Smooth muscle cell (in vitro differentiated cells): Measurements from ENCODE around the gene CATSPERE. TPM values are rescaled to one million over a fixed set of nuclear protein-coding genes. Genes with fewer than 3 reads are reported as not detected.

Source experiments
- DNase-seq: peaks from one replicate; lab custom pipeline; 2025; ENCODE audit not compliant: unreplicated experiment; lab: John Stamatoyannopoulos, UW
- H2AFZ ChIP-seq: fragments of 200-600 bp; sonication (generic); 2 replicates; pipeline ENCODE4 v1.6.0; 2016; ENCODE audit warnings: antibody characterized with exemption, low read depth, mild to moderate bottlenecking
- H3F3A ChIP-seq: fragments of 200-600 bp; sonication (generic); 2 replicates; pipeline ENCODE4 v1.6.0; 2017; ENCODE audit warnings: antibody characterized with exemption, low read depth
- H3K27ac ChIP-seq: fragments of 200-600 bp; sonication (generic); 2 replicates; pipeline ENCODE4 v1.5.1; 2016; ENCODE audit warnings: low read depth, mild to moderate bottlenecking
- H3K27me3 ChIP-seq: fragments of 200-600 bp; sonication (generic); 2 replicates; pipeline ENCODE4 v1.6.1; 2016; ENCODE audit warnings: low read depth, mild to moderate bottlenecking
- H3K36me3 ChIP-seq: fragments of 200-600 bp; sonication (generic); 2 replicates; pipeline ENCODE4 v1.5.1; 2016; ENCODE audit warnings: low read depth
- H3K4me1 ChIP-seq: fragments of 200-600 bp; sonication (generic); 2 replicates; pipeline ENCODE4 v1.5.1; 2016; ENCODE audit warnings: low read depth
- H3K4me2 ChIP-seq: fragments of 200-600 bp; sonication (generic); 2 replicates; pipeline ENCODE4 v1.6.0; 2016; ENCODE audit warnings: mild to moderate bottlenecking
- H3K4me3 ChIP-seq: fragments of 200-600 bp; sonication (generic); 2 replicates; pipeline ENCODE4 v1.5.1; 2016; ENCODE audit warnings: mild to moderate bottlenecking
- H3K79me2 ChIP-seq: fragments of 200-600 bp; sonication (generic); 2 replicates; pipeline ENCODE4 v1.6.0; 2016; ENCODE audit warnings: low read depth, mild to moderate bottlenecking
- H3K9ac ChIP-seq: fragments of 200-600 bp; sonication (generic); 2 replicates; pipeline ENCODE4 v1.6.0; 2016; ENCODE audit warnings: low read depth
- H3K9me3 ChIP-seq: fragments of 200-600 bp; sonication (generic); replicated peaks from 2 replicates; pipeline ENCODE4 v1.5.1; 2016; ENCODE audit warnings: low read depth
- H4K20me1 ChIP-seq: fragments of 200-600 bp; sonication (generic); 2 replicates; pipeline ENCODE4 v1.6.0; 2016; ENCODE audit warnings: low read depth
- CTCF ChIP-seq: fragments of 200-600 bp; sonication (generic); IDR thresholded peaks from 2 replicates; pipeline ENCODE4 v1.5.1; 2017; ENCODE audit warnings: borderline replicate concordance, mild to moderate bottlenecking, antibody characterized with exemption; ENCODE audit not compliant: insufficient read depth, poor library complexity, severe bottlenecking
- WGBS: methylation state at CpG from one replicate; pipeline ENCODE4 v1.1.7; 2016; ENCODE audit warnings: low lambda C conversion rate; 5-methylcytosine and 5-hydroxymethylcytosine counted together
- polyA plus RNA-seq: library from polyadenylated mRNA; unstranded; fragments of >200 nt; fragmentation: Nextera tagmentation; extraction: Ambion mirVana; gene quantifications from 2 replicates; pipeline ENCODE4 v1.2.1, GENCODE V29; 2016
- total RNA-seq: library from RNA; depleted of rRNA; stranded (reverse); fragments of >200 nt; gene quantifications from 2 replicates; pipeline ENCODE4 v1.2.3, GENCODE V29; 2014

Gene CATSPERE
- total and polyA plus RNA-seq, 2 experiments from 2014 or later, result 0.11 to 0.63 TPM

DNA sequence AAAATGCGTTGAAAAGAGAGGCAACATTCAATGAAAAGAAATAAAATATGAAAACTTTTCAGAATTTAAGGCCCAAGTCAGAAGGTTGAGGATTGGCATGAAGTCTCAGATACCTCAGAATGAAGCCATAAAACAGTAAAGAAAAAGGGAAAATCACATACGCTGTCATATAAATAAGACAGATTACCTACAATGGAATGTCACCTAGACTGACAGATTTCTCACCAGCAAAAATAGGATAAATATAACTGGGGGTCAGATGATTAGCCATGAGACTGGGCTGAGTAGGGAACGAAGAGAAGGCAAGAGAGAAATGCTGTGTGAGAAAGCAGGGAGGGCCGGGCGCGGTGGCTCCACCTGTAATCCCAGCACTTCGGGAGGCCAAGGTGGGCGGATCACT, 140.3 kb downstream of the CATSPERE start:
- WGBS, result 95% methylated on average over 8 of the region's 8 CpGs
- Histone ChIP-seq H3K79me2 (no peaks in the 10 kb centered on the region), H3K4me3 (no peak overlapping the region), H3K36me3 (no peaks in the 10 kb centered on the region), H3K4me2 (no peak overlapping the region), H3K4me1 (peaks cover 3% of the 10 kb centered on the region), H3K9ac (no peak overlapping the region), H3F3A (no peaks in the 10 kb centered on the region), H3K27me3 (no peaks in the 10 kb centered on the region), H2AFZ (no peak overlapping the region), H4K20me1 (no peaks in the 10 kb centered on the region), H3K27ac (no peak overlapping the region), H3K9me3 (no peaks in the 10 kb centered on the region)
- TF ChIP-seq CTCF, result no peak
- no peak for DNase-seq

GRCh38 chr1:244603498-244603897, 142.4 kb downstream of the CATSPERE start:
- no peak overlapping the region for H3K4me3 ChIP-seq
- H3K36me3 ChIP-seq, result no peaks in the 10 kb centered on the region
- peak; percentile 88 for TF ChIP-seq CTCF
- no peak overlapping the region for H3K27ac ChIP-seq
- H3K4me2 ChIP-seq, result no peak overlapping the region
- H3K4me1 ChIP-seq, result peaks cover 3% of the 10 kb centered on the region
- no peaks in the 10 kb centered on the region for H3K79me2 ChIP-seq
- no peaks in the 10 kb centered on the region for H3F3A ChIP-seq
- H2AFZ ChIP-seq, result no peak overlapping the region
- H3K9me3 ChIP-seq, result no peaks in the 10 kb centered on the region
- H3K9ac ChIP-seq, result no peak overlapping the region
- DNase-seq, result no peak
- H4K20me1 ChIP-seq, result no peaks in the 10 kb centered on the region
- H3K27me3 ChIP-seq, result no peaks in the 10 kb centered on the region

DNA sequence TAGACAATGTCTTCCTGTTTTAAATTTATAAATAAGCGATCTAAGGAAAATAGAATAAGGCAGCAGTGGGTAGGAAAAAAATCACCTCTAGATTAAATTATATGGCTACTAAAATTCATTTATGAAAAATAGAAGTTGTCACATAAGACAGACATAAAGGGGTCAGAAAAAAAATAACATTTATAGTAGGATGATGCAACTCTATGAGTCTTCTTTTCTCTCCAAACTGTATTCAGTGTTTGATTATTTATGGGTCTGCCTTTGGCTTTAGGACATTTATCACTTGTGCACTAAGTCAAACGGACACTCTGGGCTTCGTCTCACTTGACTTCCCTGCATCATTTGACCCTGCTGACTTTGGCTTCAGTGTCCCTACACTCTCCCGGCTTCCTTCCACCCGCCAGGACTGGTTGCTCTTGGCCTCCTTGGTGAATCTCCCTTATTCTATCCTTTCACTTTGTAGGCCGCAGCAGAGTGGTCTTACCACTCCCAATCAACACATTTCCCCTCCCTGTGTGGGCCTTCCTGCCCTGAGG, 144.8 kb downstream of the CATSPERE start:
- no peak overlapping the region for H3K27ac ChIP-seq
- H3K4me2 ChIP-seq, result no peak overlapping the region
- H4K20me1 ChIP-seq, result no peaks in the 10 kb centered on the region
- no peaks in the 10 kb centered on the region for H3F3A ChIP-seq
- no peaks in the 10 kb centered on the region for H3K36me3 ChIP-seq
- no peaks in the 10 kb centered on the region for H3K27me3 ChIP-seq
- no peak for DNase-seq
- H3K4me3 ChIP-seq, result no peak overlapping the region
- no peak overlapping the region for H2AFZ ChIP-seq
- no peaks in the 10 kb centered on the region for H3K79me2 ChIP-seq
- no peak for TF ChIP-seq CTCF
- WGBS, result 83% methylated on average over 6 of the region's 6 CpGs
- no peaks in the 10 kb centered on the region for H3K9me3 ChIP-seq
- H3K9ac ChIP-seq, result no peak overlapping the region
- H3K4me1 ChIP-seq, result no peaks in the 10 kb centered on the region

DNA sequence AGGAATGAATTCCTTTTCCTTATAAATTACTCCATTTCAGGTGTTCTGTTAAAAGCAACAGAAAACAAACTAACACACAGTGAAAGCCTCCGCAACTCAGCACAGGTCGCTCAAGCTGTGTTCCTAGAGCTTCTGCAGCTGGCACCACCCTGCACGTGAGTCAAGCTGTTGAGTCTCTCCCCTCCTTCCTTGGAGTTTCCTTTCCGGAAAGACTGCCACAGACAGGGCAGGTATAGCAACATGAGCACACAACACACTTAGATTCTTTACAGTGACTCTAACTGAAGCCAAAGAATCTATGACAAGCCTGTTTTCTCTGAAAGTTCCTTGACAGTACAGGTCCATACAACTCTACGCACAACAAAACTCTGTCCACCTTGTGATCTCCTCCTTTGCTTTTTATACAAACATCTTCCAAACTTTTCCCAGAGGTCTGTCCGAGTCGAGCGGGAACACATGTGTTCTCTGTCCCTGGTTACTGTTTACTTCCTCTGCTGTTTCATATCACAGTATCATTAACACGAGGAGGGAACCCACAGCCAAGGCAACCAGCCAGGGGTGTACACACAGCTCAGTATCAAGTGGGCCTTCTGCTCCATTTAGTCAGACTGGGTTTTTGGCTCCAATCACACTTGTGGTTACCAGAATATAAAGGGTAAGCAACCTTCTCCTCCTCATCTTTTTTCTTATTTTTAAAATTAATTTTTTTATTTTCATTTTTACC, 153.2 kb downstream of the CATSPERE start:
- no peak overlapping the region for H3K9ac ChIP-seq
- no peaks in the 10 kb centered on the region for H4K20me1 ChIP-seq
- no peak for TF ChIP-seq CTCF
- no peak overlapping the region for H3K27ac ChIP-seq
- H3K36me3 ChIP-seq, result no peaks in the 10 kb centered on the region
- no peaks in the 10 kb centered on the region for H3F3A ChIP-seq
- H3K27me3 ChIP-seq, result no peaks in the 10 kb centered on the region
- H3K4me1 ChIP-seq, result no peaks in the 10 kb centered on the region
- no peak overlapping the region for H3K4me3 ChIP-seq
- no peaks in the 10 kb centered on the region for H3K79me2 ChIP-seq
- 87% methylated on average over 9 of the region's 9 CpGs for WGBS
- H2AFZ ChIP-seq, result no peak overlapping the region
- DNase-seq, result no peak
- no peak overlapping the region for H3K4me2 ChIP-seq
- no peaks in the 10 kb centered on the region for H3K9me3 ChIP-seq
